ENCODE data around the gene PRKN.

- TF ChIP-seq EZH2phosphoT487 (IDR thresholded peaks at IDR 0.05) (no peak), CTCF (IDR thresholded peaks at IDR 0.05) (no peak)
Observed at GRCh38 chr6:162474722-162475121, 252.8 kb downstream of the PRKN start.

Data from neural progenitor cell (in vitro differentiated cells).